Transverse colon (tissue), 4 donors: Measurements from ENCODE around the gene CHGA. TPM values are rescaled to one million over a fixed set of nuclear protein-coding genes. Genes with fewer than 3 reads are reported as not detected.

Experiments
- DNase-seq: peaks from one replicate; pipeline ENCODE4 v3.0.0-alpha.2; 2019
- H3K27ac ChIP-seq, 4 donors: fragments of 200-600 bp; sonication (generic); 2 replicates each; pipeline ENCODE4 v1.5.1; 2016 to 2018; ENCODE audit warnings: inconsistent platforms in 4 of 4
- H3K27me3 ChIP-seq: fragments of 200-600 bp; sonication (generic); 2 replicates; pipeline ENCODE4 v1.5.1; 2017; ENCODE audit warnings: inconsistent platforms
- H3K36me3 ChIP-seq, 4 donors: fragments of 200-600 bp; sonication (generic); 2 replicates each; pipeline ENCODE4 v1.5.1; 2017 to 2019; ENCODE audit warnings: inconsistent platforms in 4 of 4
- H3K4me1 ChIP-seq, 4 donors: fragments of 200-600 bp; sonication (generic); 2 replicates each; pipeline ENCODE4 v1.5.1; 2017 to 2020; ENCODE audit warnings: inconsistent platforms in 4 of 4
- H3K4me3 ChIP-seq, 4 donors: fragments of 200-600 bp; sonication (generic); 1 replicate in 1 of 4; 2 replicates in 3 of 4; pipeline versions ENCODE4 v1.5.1 to v1.6.1; 2017 to 2019; ENCODE audit warnings: inconsistent platforms in 4 of 4
- H3K9me3 ChIP-seq, 2 donors: fragments of 200-600 bp; sonication (generic); 2 replicates each; pipeline ENCODE4 v1.5.1; 2017 to 2019; ENCODE audit warnings: inconsistent platforms in 2 of 2
- EP300 ChIP-seq: sonication (generic); formaldehyde crosslinking; IDR thresholded peaks from one replicate; pipeline ENCODE4 v1.6.1; 2017; ENCODE audit warnings: antibody characterized with exemption, low read depth
- POLR2A ChIP-seq: fragments of 450-650 bp; IDR thresholded peaks from one replicate; pipeline ENCODE4 v1.6.1; 2016; ENCODE audit warnings: antibody characterized with exemption, mild to moderate bottlenecking, moderate library complexity
- POLR2AphosphoS5 ChIP-seq, 3 donors: sonication (generic); formaldehyde crosslinking; IDR thresholded peaks; one replicate each; pipeline ENCODE4 v1.6.1; 2016; ENCODE audit warnings: antibody characterized with exemption in 3 of 3
- WGBS, 2 donors: methylation state at CpG; one replicate each; pipeline ENCODE4 v1.1.5; 2018; ENCODE audit warnings: low coverage in 1 of 2; 5-methylcytosine and 5-hydroxymethylcytosine counted together
- in situ Hi-C, 4 donors: fragments of 200-750 bp; cut with MboI; loops; one replicate each; pipeline versions ENCODE4 v1.15.0 to v1.15.1; 2017; ENCODE audit warnings: low sequenced_read_pairs in 3 of 4, low pct_ligation_motif_present in 1 of 4, low pct_unique_long_range_greater_than_20kb in 1 of 4
- intact Hi-C: fragments of 100-400 bp; cut with DNase I; formaldehyde crosslinking; loops from one replicate; pipeline ENCODE4 v1.15.1; 2023; ENCODE audit warnings: low total_unique reads
- total RNA-seq, 4 donors: library from RNA; depleted of rRNA; stranded (reverse); fragments of >200 nt; gene quantifications; one replicate each; pipeline ENCODE4 v1.1.0, GENCODE V29; 2016
- TF ChIP-seq, protein P1 (sequence below), 5 experiments: fragments of 200-600 bp in 3 of 5; fragments of 450-650 bp in 2 of 5; sonication (generic) in 3 of 5; IDR thresholded peaks; 1 replicate in 2 of 5; 2 replicates in 3 of 5; pipeline ENCODE4 v1.5.1; 2016 to 2017; ENCODE audit warnings: antibody characterized with exemption in 5 of 5, inconsistent platforms in 3 of 5, mild to moderate bottlenecking in 2 of 5, moderate library complexity in 1 of 5

The CHGA gene
- total RNA-seq, 4 donors from 2014 or later = 9.2 to 215 (median 40.7) TPM

DNA sequence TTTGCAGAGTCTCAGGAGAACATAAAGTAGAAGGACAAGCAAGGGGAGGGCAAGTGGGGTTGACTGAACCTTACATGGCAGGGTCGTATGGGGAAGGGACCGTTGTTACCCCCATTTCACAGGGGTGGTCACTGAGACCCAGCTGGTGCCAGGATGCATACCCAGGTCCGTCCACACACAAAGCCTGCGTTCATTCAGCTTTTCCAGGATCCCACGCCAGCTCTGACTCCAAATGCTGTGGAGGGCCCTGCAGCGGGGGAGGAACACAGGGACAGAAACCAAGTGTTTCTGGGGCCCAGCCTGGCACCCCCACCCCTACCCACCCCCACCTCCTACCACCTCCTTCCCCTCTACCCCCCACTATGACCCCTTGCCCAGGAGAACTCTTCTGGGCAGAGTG lies 16.5 kb upstream of the CHGA start:
- H3K4me3 ChIP-seq = no peak overlapping the region
- intact Hi-C loops (no loop called here), in situ Hi-C loops (no loop called here)
- 80% methylated on average over 6 of the region's 6 CpGs; no CpG with 5 or more reads in 1 of the 2 donors for WGBS, 2 donors
- H3K9me3 ChIP-seq = no peaks in the 10 kb centered on the region
- no peaks in the 10 kb centered on the region for H3K36me3 ChIP-seq
- no peaks in the 10 kb centered on the region for H3K4me1 ChIP-seq
- DNase-seq = no peak
- H3K27me3 ChIP-seq = peaks cover 25% of the 10 kb centered on the region
- H3K27ac ChIP-seq = no peak overlapping the region
- TF ChIP-seq POLR2A = no peak
- no peak for TF ChIP-seq POLR2AphosphoS5 (IDR thresholded peaks at IDR 0.05)
- TF ChIP-seq EP300 = no peak
- TF ChIP-seq, protein P1, sequence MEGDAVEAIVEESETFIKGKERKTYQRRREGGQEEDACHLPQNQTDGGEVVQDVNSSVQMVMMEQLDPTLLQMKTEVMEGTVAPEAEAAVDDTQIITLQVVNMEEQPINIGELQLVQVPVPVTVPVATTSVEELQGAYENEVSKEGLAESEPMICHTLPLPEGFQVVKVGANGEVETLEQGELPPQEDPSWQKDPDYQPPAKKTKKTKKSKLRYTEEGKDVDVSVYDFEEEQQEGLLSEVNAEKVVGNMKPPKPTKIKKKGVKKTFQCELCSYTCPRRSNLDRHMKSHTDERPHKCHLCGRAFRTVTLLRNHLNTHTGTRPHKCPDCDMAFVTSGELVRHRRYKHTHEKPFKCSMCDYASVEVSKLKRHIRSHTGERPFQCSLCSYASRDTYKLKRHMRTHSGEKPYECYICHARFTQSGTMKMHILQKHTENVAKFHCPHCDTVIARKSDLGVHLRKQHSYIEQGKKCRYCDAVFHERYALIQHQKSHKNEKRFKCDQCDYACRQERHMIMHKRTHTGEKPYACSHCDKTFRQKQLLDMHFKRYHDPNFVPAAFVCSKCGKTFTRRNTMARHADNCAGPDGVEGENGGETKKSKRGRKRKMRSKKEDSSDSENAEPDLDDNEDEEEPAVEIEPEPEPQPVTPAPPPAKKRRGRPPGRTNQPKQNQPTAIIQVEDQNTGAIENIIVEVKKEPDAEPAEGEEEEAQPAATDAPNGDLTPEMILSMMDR (IDR thresholded peaks at IDR 0.05) = no peak

DNA sequence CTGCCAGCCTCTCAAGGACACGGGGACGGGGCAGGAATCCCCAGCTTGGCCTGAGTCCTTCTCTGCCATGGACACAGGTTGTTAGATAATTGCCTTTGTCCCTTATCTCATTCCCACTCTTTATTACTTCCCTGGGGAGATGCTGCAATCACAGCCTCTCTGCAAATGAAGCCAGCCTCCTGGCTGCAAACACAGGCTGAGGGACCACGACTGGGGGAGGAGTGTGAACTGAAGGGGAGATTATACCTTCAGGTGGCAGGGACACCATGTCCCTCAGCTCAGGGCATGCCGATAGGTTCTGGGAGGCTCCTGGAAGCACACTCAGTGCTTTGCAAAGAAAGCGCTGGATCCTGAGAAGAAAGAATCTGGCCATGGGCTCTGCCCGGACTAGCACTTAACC lies 16.1 kb upstream of the CHGA start:
- H3K4me3 ChIP-seq = no peak overlapping the region
- DNase-seq = no peak
- in situ Hi-C loops (no loop called here), intact Hi-C loops (no loop called here)
- no peaks in the 10 kb centered on the region for H3K36me3 ChIP-seq
- no peak for TF ChIP-seq EP300
- TF ChIP-seq POLR2A = no peak
- TF ChIP-seq, protein P1 (IDR thresholded peaks at IDR 0.05) = no peak
- no peak for TF ChIP-seq POLR2AphosphoS5 (IDR thresholded peaks at IDR 0.05)
- no peak overlapping the region for H3K27ac ChIP-seq
- H3K27me3 ChIP-seq = peaks cover 22% of the 10 kb centered on the region
- H3K4me1 ChIP-seq = no peaks in the 10 kb centered on the region
- WGBS, 2 donors = 45% methylated on average over 6 of the region's 6 CpGs; no CpG with 5 or more reads in 1 of the 2 donors
- H3K9me3 ChIP-seq = no peaks in the 10 kb centered on the region

DNA sequence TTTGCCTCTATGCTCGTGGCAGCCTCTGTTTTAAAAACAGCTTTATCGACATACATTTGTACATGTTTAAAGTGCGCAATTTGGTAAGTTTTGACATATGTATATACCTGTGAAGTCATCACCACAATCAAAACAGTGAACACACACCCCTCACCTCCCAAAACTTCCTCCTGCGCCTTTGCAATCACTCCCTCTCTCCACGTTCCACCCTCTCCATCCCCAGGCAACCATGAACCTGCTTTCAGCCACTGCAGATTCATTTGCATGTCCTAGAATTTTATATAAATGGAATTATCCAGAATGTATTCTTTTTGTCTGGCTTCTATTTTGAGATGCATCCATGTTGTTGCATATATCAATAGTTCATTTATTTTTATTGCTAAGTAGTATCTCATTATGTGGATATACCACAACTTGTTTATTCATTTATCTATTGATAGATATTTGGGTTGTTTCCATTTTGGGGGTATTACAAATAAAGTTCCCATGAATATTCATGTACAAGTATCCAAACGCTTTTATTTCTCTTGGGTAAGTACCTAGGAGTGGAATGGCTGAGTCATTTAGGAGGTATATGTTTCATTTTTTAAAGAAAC lies 15.5 kb upstream of the CHGA start:
- in situ Hi-C loops (no loop called here), intact Hi-C loops (no loop called here)
- Histone ChIP-seq H3K27ac (no peak overlapping the region), H3K4me3 (no peak overlapping the region), H3K27me3 (peaks cover 16% of the 10 kb centered on the region), H3K9me3 (no peaks in the 10 kb centered on the region), H3K4me1 (no peaks in the 10 kb centered on the region), H3K36me3 (no peaks in the 10 kb centered on the region)
- no peak for TF ChIP-seq POLR2AphosphoS5 (IDR thresholded peaks at IDR 0.05)
- TF ChIP-seq EP300 = no peak
- TF ChIP-seq, protein P1 (IDR thresholded peaks at IDR 0.05) = no peak
- no peak for TF ChIP-seq POLR2A
- no peak for DNase-seq
- 50 to 70% methylated on average over 1 to 6 of the region's 6 CpGs for WGBS, 2 donors

DNA sequence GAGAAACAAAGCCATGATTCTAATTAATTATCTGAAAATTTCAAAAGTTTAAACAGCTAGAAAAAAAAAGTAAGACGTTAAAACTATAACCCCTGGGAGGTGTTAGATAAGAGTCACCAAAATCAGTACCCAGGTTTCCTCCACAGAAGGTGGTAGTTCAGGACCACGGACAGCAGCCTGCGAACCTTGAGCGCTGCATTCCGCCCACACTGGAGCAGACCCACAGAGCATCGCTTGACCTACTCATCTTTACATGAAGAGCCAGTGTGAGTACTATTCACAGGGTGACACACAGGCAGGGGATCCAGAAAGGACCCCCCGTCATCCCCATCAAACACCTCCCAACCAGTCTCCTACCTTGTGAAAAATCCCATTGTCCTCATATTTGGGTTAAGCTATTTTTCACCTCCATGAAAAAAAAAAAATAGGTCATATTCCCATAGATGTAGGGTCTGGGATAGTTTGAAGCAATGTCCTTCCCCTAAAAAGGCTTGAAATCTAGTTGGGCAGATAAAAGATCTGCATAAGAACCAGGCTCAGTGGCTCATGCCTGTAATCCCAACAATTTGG lies 8.8 kb upstream of the CHGA start:
- 8 to 10% methylated on average over 2 to 7 of the region's 7 CpGs for WGBS, 2 donors
- no peaks in the 10 kb centered on the region for H3K36me3 ChIP-seq
- TF ChIP-seq EP300 = no peak
- TF ChIP-seq, protein P1 (IDR thresholded peaks at IDR 0.05) = no peak
- no peak for TF ChIP-seq POLR2A
- no peak for TF ChIP-seq POLR2AphosphoS5 (IDR thresholded peaks at IDR 0.05)
- no peak overlapping the region for H3K27ac ChIP-seq
- peaks cover 2% of the 10 kb centered on the region for H3K27me3 ChIP-seq
- DNase-seq = no peak
- H3K9me3 ChIP-seq = no peaks in the 10 kb centered on the region
- in situ Hi-C loops (no loop called here), intact Hi-C loops (no loop called here)
- no peaks in the 10 kb centered on the region for H3K4me1 ChIP-seq
- H3K4me3 ChIP-seq = no peak overlapping the region
